Activated CD4-positive, CD25-positive, alpha-beta regulatory T cell treated with anti-CD3 and anti-CD28 coated beads, Interleukin-2, amount 50 U/mL, for 72 hours (primary cell): ENCODE results near the gene CYB5RL.
"Not testable (repeated sequence)": the region's sequence is repeated elsewhere in the genome, so short reads cannot be mapped to it uniquely, and the experiment has no call there.

Source experiments
- DNase-seq: peaks from one replicate; pipeline ENCODE4 v3.0.0; 2021

The CYB5RL gene

DNA sequence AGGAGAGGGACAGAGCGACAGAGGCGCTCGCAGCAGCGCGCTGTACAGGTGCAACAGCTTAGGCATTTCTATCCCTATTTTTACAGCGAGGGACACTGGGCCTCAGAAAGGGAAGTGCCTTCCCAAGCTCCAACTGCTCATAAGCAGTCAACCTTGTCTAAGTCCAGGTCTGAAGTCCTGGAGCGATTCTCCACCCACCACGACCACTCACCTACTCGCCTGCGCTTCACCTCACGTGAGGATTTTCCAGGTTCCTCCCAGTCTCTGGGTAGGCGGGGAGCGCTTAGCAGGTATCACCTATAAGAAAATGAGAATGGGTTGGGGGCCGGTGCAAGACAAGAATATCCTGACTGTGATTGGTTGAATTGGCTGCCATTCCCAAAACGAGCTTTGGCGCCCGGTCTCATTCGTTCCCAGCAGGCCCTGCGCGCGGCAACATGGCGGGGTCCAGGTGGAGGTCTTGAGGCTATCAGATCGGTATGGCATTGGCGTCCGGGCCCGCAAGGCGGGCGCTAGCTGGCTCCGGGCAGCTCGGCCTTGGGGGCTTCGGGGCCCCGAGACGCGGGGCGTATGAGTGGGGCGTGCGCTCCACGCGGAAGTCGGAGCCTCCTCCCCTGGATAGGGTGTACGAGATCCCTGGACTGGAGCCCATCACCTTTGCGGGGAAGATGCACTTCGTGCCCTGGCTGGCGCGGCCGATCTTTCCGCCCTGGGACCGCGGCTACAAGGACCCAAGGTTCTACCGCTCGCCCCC is at the start of gene CYB5RL, which contains the start of gene MRPL37:
Gene CYB5RL, minus strand, starts transcription at position 266 of the 754 bp plus-strand sequence. CDS start 4,414 bp downstream, outside the sequence.
Gene MRPL37, plus strand, starts transcription at position 403 of the 754 bp plus-strand sequence. Its CDS starts 77 bp downstream, at position 480.
- peak; percentile 83 for DNase-seq

GRCh38 chr1:54248966-54249365 is 49.1 kb upstream of the CYB5RL start:
- no peak for DNase-seq

- DNase-seq: no peak
Observed at GRCh38 chr1:54247863-54248515, 48.2 kb upstream of the CYB5RL start.

DNA sequence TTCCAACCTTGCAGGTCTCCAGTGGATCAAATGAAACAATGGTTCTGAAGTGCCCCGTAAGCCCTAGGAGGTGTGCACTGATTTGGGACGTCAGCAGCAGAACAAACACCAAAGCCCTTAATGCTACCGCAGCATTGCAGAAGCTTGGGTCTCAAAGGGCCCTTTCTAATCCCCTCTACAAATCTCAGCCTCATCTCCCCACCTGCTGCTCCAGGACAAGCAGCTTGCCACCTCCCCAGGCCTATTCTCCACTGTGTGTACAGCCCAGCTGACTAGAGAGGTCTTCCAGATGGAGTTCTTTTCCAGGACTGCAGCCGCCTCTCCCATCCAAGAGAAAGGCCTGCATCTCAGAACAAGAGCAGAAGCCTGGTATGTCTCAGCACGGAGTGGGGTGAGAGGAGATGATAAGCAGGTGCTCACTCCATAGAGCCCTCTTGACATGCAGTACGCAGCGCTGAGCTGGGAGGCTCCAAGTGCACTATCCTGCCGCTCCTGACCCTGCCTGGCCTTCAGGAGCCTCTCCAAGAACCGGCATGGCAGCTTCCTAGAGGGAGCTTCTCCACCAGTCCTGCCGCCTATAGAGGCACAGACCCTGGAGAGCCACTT is 46.4 kb upstream of the CYB5RL start:
- no peak for DNase-seq

DNA sequence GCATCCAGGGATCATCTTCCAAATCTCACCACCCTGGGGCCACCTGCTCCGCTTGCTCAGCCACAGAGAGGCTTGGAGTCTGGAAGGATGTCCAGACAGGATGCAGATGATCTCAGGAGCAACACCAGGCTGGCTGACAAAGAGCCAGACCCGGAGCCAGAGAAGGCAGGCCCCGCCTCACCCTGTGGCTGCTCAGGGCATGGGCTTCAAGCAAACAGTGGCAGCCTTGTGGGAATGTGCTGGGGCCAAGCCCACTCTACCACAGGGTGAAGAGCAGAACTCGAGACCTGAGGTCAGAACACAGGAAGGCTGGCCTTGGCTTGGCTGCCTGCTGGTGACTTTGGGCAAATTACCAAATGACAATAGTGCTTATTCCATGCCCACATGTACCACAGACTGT is 45.7 kb upstream of the CYB5RL start:
- no peak for DNase-seq

GRCh38 chr1:54244655-54245054 is 44.8 kb upstream of the CYB5RL start:
- DNase-seq: no peak

- DNase-seq: no peak
Observed at GRCh38 chr1:54243022-54243421, 43.2 kb upstream of the CYB5RL start.

DNA sequence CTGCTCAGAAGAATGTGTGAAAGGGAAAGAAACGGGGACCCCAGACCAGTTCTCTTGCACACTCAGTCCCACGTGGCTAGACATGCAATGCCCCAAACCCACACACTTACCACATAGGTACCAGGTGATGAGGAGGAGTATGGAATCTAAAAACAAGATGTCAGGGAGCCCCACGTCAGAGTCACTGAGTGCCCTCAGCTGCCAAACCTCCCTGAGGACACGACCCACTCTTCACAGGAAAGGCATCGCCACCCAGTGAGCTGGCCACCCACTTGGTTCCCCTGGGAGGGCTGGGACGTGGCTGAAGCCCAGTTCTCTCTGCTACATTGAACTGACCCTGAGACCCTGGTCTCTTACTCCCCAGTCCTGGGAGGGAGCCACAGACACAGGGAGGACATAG is 41.5 kb upstream of the CYB5RL start:
- DNase-seq: no peak

- DNase-seq: no peak
Observed at GRCh38 chr1:54240741-54241335, 41.0 kb upstream of the CYB5RL start.

GRCh38 chr1:54239631-54240031 is 39.8 kb upstream of the CYB5RL start:
- no peak for DNase-seq

DNA sequence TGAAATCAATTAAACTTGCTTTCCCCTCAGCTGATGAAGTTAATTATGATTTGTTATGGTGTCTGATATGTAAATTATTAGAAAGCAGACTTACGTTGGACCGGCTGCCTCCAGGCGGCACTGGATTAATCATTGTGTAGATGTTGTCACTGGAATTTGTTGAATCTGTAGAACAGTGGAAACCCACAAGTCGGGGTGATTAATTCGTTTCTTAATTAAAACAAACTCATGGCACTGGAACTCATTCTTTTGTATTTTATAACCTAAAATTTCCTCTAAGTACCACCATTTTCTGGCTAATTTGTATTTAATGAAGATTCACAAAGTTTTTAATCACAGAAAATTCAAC is 39.2 kb upstream of the CYB5RL start:
- DNase-seq: no peak

DNA sequence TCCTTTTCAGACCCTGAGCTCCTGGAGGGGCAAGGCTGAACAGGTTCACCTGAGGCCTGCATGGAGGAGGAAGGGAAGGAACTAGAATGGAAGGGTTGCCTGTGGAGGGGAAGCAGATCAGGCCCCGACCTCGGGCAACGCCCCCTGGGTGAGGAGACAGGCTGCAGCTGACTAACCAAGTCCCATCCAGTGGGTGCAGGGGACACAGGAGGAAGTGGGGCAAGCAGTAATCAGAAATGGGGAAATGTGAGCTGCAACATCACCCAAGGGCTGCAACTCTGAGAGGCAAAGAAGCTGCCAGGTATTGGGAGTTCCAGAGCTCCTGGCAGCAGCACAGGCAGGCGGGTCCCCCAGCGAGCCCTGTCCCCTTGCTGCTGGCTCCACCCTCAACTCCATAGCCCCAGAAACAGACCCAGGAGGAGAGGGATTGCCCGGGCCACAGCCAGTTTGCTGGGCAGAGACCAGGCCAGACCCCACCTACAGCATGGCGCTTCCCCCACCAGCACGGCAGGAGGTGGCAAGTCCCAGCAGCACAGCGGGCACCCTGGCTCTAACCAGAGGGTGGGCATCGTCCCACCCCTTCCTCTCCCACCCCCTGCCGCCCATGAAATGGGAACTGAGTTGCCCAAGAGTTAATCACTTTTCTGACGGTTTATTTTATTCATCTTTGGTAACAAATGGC is 38.7 kb upstream of the CYB5RL start:
- no peak for DNase-seq

- no peak for DNase-seq
Observed at GRCh38 chr1:54237586-54237985, 37.8 kb upstream of the CYB5RL start.

DNA sequence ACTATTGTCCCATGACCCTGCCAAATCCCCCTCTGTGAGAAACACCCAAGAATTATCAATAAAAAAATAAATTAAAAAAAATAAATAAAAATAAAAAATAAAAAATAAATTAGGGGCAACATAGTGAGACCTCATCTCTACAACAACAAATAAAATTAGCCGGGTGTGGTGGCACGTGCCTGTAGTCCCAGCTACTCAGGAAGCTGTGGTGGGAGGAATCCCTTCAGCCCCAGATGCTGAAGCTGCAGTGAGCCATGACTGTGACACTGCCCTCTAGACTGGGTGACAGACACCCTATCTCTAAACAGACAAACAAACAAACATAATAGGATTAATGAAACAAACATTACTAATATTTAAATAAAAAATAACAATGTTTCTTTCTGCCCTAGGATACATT is 34.5 kb upstream of the CYB5RL start:
- no peak for DNase-seq

- not testable (repeated sequence) for DNase-seq
Observed at GRCh38 chr1:54233196-54233595, 33.4 kb upstream of the CYB5RL start.

- DNase-seq: no peak
Observed at GRCh38 chr1:54230507-54231339, 30.9 kb upstream of the CYB5RL start.

GRCh38 chr1:54229281-54229891 is 29.6 kb upstream of the CYB5RL start:
- DNase-seq: no peak

DNA sequence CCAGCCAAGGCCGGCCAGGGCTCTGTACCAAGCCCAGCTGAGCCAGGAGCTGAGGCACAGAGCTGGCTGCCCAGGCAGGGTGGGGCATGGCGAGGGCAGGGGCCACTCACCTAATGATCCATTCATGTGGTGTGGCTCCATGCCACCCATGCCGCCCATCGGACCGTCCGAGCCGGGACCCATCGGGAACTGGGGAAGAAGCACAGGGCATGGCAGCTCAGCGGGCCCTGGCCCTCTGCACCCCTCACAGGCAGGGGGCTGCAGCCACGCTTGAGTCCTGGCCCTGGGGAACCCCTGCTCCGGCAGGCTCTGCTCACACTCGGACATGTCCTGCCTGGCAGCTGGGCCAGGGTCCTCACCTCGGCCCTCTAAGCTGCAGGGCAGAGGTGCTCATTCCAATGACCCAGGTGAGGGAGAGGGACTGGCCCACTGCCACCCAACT is 28.8 kb upstream of the CYB5RL start:
- DNase-seq: no peak

DNA sequence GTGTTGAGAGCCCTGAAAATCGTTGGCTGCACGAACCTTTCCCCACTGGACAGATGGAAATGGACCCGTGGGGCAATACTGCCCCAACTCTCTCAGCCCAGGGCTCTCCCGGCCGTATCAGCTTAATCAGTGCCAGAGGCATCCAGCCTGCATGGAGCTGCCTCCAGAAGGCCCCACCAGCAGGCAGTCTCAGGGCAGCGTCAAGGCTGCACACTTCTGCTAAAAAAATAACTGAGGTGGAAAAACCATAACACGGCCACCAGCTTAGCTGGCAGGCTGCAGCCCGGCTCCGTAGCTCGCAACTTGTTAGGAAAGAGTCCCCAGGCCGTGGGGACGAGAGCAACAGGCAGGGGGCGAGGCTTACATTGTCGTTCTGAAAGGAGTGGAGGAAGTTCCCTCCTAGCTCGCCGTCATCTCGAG is 28.1 kb upstream of the CYB5RL start:
- no peak for DNase-seq

DNA sequence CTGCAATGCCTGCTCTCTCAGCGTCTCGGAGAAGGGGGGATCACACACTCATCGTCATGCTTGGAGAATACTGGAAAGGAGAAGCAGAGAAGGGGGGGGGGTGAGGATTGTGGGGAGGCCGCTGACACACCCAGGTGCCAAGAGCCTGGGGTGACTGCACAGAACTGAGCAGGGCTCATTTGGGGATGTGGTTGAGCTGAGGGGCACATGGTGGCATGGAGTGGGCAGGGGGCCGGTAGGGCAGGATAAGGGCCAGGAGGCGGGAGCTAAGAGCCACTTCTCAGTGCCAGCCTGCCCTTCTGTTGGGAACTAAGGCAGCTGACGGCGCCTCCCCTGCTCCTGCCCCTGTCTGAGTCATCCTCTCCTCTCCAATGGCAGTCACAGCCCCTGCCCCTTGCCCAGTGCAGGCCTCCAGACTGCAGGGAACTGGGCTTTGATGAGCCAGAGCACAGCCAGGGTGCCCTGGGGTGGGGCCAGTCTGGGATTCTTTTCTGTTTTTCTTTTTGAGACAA is 27.3 kb upstream of the CYB5RL start:
- no peak for DNase-seq

DNA sequence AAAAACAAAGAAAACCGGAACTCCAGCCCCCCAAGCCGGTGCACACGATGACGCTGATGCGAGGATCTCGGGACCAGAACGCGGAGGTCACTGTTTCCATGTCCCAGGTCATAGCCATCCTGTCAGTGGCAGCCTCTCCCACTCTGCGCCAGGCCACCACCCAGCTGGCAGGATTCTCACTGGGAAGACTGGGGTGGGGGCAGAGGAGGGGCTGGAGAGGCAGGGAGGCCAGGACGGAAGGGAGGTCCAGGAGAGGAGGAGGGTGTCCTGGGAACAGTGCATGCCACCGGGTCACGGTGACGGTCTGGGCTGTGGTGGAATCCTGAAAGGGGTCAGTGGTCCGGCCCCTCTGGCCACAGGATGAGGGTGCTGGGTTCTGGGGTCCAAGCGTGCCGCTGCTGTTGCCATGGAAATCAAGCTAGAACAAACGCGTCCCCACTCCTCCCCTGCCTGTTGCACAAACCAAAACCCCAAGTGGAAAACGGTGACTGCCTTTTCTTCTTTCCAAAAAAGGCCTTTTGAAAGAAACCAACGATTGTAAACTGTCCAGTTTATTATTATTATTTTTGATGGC is 26.2 kb upstream of the CYB5RL start:
- no peak for DNase-seq
